Glomerular visceral epithelial cell (primary cell): ENCODE results near the gene LY86.
"Not testable (repeated sequence)": the region's sequence is repeated elsewhere in the genome, so short reads cannot be mapped to it uniquely, and the experiment has no call there.

Experiments used
- DNase-seq: peaks from one replicate; pipeline ENCODE4 v3.0.0-alpha.2; 2016; ENCODE audit errors: extremely low spot score

LY86 gene

GRCh38 chr6:6596529-6597328 lies 8.2 kb downstream of the LY86 start:
- no peak for DNase-seq

DNA sequence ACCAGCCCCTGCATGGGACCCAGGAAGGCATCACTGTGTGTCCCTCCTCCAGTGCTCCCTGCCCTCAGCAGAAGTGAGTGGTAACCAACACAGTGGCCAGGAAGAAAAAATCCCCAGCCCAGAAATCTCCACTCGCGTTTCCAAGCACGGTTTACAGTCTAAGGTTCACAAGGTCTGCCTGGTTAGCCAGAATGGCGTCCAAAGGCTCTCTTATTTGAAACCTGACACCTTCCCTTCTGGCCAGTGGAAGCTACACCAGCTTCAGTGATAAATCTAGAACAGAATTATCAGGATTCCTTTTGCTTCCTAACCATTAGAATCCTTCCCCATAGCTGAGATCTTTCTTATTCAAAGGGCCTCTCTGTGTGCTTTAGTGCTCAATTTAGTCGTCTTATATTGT lies 9.2 kb downstream of the LY86 start:
- no peak for DNase-seq

DNA sequence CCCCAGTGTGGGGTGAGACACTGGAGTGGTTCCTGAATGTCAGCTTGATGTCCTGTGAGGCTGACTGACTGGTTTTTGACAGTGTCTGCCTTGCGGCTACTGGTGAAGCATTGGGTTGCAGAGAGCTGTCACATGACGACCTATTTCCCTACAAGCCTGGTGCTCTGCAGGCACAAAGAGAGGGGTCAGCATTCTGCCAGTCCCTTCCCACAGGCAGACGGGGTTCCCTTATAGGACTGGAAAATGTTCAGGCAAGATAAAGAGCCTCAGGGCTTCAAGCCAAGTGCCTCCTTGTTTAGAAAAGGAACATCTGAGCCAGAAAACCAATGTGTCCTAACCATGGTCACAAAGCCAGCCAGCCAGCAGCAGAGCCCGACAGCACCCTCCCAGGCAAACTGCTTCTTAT lies 11.0 kb downstream of the LY86 start:
- no peak for DNase-seq

GRCh38 chr6:6600875-6601274 lies 12.4 kb downstream of the LY86 start:
- DNase-seq, result no peak

GRCh38 chr6:6602262-6602661 lies 13.7 kb downstream of the LY86 start:
- DNase-seq, result no peak

DNA sequence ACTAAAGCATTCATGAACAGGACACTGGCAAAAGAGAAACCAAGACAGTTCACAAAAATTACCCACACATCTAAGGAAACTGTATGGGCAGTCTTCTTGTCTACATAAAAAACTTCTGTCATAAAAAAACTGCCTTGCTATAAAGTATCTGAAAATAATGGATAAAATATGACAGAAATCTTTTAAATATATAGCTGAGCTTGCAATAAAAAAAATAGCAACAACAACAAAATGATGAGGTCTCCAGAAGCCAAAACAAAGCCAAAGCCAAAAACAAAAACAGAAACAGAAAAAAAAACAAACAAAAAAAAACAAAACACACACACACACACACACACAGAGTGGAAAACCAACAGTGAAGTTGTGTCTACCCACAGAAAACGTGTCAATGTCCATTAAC lies 14.8 kb downstream of the LY86 start:
- no peak for DNase-seq

- DNase-seq, result no peak
Measured at GRCh38 chr6:6604015-6604414, 15.5 kb downstream of the LY86 start.

DNA sequence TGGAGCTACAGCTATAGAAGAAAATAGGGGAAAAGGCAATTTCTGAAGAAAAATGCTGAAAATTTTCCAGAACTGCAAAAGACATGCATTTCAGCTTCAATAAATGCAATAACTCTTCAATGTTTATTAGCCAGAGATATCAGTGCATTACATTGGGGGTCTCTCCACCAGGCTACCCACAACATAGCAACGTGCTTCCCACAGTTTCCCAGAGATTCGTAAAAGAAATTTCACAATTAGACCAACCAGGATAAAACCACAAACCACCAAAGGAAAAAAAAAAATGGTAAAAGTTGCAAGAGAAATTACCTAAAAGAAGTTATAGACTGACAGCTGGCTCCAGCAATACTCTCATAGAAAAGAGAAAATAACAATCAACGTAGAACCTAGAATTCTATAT lies 16.0 kb downstream of the LY86 start:
- DNase-seq, result no peak

DNA sequence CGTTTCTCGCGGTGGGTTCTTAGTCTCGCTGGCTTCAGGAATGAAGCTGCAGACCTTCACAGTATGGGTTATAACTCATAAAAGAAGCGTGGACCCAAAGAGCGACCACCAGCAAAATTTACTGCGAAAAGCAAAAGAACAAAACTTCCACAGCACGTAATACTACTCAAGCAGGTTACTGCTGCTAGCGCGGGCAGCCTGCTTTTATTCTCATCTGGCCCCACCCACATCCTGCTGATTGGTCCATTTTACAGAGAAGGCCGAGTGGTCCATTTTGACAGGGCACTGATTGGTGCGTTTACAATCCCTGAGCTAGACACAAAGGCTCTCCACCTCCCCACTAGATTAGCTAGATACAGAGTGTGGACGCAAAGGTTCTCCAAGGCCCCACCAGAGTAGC lies 17.4 kb downstream of the LY86 start:
- DNase-seq, result no peak

DNA sequence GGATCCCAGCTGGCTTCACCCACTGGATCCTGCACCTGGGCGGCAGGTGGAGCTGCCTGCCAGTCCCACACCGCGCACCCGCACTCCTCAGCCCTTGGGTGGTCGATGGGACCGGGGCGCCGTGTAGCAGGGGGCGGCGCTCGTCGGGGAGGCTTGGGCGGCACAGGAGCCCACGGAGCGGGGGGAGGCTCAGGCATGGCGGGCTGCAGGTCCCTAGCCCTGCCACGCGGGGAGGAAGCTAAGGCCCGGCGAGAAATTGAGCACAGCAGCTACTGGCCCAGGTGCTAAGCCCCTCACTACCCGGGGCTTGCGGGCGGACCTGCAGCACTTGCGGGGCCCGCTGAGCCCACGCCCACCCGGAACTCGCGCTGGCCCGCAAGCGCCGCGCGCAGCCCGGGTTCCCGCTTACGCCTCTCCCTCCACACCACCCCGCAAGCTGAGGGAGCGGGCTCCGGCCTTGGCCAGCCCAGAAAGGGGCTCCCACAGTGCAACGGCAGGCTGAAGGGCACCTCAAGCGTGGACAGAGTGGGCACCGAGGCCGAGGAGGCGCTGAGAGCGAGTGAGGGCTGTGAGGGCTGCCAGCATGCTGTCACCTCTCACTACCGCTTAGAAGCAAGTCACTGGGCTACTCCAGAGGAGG lies 18.0 kb downstream of the LY86 start:
- DNase-seq, result not testable (repeated sequence)

DNA sequence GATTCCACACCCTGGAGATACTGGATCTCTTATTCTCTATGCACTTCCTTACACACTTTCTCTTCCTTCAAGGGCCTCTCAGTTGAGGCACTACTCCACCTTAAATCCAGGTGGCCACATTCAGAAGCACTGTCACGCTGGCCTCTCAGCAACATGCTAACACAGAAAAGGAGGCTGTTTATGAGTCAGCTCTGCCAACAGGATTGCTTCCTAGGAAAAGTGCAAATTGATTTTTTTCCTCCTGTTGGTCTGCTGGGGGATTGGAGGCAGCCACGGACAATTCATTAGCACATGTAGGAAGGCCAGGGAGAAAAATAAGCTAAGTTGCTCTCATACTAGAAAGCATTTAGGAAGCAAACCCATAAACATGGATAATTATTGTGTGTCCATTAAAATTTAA lies 20.9 kb downstream of the LY86 start:
- no peak for DNase-seq

GRCh38 chr6:6610031-6610591 lies 21.6 kb downstream of the LY86 start:
- DNase-seq, result no peak

GRCh38 chr6:6611486-6611885 lies 23.0 kb downstream of the LY86 start:
- DNase-seq, result no peak

DNA sequence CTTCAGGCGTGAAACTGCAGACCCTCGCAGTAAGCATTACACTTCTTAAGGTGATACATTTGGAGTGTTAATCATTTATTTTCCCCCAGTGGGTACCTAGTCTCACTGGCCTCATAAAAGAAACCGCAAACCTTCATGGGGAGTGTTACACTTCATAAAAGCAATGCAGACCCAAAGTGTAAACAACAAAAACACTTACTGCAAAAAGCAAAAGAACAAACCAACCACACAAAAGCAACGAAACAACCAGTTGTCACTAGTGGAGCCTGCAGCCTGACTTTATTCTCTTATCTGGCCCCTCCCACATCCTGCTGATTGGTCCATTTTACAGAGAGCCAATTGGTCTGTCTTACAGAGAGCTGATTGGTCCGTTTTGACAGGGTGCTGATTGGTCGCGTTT lies 23.8 kb downstream of the LY86 start:
- no peak for DNase-seq

- not testable (repeated sequence) for DNase-seq
Measured at GRCh38 chr6:6613103-6613718, 24.7 kb downstream of the LY86 start.

- DNase-seq, result no peak
Measured at GRCh38 chr6:6614096-6614982, 25.8 kb downstream of the LY86 start.

- no peak for DNase-seq
Measured at GRCh38 chr6:6614983-6615349, 26.4 kb downstream of the LY86 start.

DNA sequence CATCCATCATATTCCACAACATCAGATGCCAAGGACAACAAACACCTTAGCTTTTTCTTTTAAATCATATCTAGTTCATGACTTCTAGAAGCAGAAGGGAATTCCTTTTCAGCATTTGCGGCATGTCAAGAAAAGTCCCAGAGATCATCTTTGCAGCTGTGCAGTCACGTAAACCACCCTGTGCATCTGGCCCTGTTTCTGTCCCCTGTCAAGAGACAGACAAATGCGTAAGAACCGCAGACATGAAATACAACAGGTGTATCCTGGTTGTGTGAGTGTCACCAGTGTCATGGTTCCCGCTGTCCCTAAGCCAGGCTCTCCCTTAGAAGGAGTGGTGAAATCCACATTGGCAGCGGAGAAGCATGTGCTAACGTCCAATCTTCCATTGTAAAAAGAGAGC lies 28.1 kb downstream of the LY86 start:
- no peak for DNase-seq

DNA sequence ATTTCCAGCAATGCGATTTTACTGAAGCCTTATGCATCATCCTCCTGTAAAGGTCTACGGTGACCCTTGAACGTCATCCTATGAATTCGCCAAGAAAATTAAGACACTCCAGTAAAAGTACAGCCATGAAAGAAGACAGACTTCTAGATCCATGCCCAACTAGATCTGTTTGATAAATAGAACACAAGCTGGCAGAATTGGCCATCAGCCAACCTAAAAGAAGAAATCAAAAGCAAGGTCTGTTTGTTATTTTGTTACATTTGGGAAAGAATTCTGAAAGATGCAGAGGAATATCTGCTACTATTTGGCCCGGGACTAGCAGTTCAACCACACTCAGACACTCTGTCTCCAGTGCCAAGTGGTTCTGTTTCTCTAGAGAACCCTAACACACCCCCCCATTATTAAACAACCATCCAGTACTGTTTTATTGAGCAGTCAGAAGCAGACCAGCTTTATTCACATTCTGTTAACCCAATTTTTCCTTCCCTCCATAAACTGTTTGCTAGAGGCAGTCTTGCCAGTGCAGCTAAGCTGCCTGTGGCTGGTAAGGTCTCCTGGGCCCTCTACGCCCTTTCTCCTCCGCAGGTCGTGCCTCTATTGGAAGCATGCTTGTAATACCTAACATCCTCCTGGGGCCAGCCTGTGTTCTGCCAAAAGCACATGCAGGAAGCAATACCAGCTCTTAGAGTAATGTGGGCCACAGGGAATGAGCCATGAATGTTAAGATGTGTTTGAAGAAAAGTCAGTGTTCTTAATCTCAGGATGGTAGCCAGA lies 30.7 kb downstream of the LY86 start:
- DNase-seq, result no peak

- DNase-seq, result no peak
Measured at GRCh38 chr6:6620766-6621425, 32.4 kb downstream of the LY86 start.

DNA sequence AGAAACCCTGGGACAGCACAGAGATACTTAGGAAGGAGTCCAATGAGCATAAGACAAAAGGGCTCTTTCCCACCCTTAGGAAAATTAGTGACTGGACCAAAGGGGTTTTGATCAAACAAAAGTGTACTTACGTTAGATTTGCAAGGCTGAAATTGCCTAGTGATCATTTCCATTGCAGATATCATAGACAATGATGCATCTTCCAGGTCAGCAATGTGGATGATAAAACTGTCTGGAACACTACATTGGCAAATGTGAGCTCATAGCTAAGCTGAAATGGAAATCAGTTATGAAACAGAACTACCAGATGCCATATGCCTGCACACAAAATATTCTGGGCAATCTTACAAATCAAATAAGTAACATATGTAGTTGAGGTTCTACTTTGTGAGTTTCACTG lies 34.0 kb downstream of the LY86 start:
- no peak for DNase-seq
